ENCODE results near the gene BOLL.

GRCh38 chr2:197677483-197677882, 107.6 kb downstream of the BOLL start:
- TF ChIP-seq EZH2 (IDR thresholded peaks at IDR 0.05; ENCODE audit: low read length, missing control alignments), result no peak
- TF ChIP-seq CTCF (conservative IDR thresholded peaks at IDR 0.05 in 1 of 2, IDR thresholded peaks at IDR 0.05 in 1 of 2; ENCODE audit: low read depth in 1 of 2, low read length in 2 of 2), result no peak

Data from fibroblast of lung (primary cell).